ENCODE results near the gene UTF1. TPM values are rescaled to one million over a fixed set of nuclear protein-coding genes. Genes with fewer than 3 reads are reported as not detected.

Gene UTF1
- total RNA-seq, 6 experiments from 2014 or later: not detected

DNA sequence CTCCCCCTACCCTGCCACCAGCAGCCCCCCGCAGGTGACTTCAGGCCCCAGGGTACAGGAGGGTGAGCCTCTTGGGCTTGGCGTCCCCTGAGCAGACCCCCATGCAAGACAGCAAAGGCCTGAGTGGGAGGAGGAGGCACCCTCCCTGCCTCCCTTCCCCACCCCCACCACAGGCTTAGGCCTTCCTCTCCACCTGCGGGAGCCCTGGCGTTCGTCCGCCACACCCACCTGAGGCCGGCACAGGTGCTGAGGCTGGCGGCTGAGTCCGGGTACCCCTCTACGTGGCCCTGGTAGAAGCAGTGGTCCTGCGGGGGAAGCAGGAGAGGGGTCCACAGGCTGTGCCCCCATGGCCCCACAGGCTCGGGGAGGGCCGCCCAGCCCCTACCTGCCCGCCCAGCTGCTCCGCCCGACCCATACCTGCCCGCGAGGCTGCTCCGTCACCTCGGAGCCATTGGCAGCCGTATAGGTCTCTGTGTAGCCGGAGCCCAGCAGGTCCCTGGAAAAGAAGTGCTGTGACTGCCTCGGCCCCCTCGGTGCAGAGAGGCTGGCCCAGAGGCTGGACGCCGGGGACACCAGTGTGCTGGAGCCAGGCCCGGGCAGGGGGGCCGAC, 43.6 kb downstream of the UTF1 start:
- no peaks in the 10 kb centered on the region for H3K27me3 Mint-ChIP-seq (ENCODE audit: insufficient read depth)
- no peak for DNase-seq
- no peak overlapping the region for H3K27ac Mint-ChIP-seq
- H3K4me1 Mint-ChIP-seq (ENCODE audit: low read depth): peaks cover 8% of the 10 kb centered on the region
- no peak overlapping the region for H3K4me3 Mint-ChIP-seq
- H3K9me3 Mint-ChIP-seq: no peaks in the 10 kb centered on the region
- H3K36me3 Mint-ChIP-seq (ENCODE audit: low read depth): no peaks in the 10 kb centered on the region
- TF ChIP-seq, protein P1, sequence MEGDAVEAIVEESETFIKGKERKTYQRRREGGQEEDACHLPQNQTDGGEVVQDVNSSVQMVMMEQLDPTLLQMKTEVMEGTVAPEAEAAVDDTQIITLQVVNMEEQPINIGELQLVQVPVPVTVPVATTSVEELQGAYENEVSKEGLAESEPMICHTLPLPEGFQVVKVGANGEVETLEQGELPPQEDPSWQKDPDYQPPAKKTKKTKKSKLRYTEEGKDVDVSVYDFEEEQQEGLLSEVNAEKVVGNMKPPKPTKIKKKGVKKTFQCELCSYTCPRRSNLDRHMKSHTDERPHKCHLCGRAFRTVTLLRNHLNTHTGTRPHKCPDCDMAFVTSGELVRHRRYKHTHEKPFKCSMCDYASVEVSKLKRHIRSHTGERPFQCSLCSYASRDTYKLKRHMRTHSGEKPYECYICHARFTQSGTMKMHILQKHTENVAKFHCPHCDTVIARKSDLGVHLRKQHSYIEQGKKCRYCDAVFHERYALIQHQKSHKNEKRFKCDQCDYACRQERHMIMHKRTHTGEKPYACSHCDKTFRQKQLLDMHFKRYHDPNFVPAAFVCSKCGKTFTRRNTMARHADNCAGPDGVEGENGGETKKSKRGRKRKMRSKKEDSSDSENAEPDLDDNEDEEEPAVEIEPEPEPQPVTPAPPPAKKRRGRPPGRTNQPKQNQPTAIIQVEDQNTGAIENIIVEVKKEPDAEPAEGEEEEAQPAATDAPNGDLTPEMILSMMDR (IDR thresholded peaks at IDR 0.05): no peak

DNA sequence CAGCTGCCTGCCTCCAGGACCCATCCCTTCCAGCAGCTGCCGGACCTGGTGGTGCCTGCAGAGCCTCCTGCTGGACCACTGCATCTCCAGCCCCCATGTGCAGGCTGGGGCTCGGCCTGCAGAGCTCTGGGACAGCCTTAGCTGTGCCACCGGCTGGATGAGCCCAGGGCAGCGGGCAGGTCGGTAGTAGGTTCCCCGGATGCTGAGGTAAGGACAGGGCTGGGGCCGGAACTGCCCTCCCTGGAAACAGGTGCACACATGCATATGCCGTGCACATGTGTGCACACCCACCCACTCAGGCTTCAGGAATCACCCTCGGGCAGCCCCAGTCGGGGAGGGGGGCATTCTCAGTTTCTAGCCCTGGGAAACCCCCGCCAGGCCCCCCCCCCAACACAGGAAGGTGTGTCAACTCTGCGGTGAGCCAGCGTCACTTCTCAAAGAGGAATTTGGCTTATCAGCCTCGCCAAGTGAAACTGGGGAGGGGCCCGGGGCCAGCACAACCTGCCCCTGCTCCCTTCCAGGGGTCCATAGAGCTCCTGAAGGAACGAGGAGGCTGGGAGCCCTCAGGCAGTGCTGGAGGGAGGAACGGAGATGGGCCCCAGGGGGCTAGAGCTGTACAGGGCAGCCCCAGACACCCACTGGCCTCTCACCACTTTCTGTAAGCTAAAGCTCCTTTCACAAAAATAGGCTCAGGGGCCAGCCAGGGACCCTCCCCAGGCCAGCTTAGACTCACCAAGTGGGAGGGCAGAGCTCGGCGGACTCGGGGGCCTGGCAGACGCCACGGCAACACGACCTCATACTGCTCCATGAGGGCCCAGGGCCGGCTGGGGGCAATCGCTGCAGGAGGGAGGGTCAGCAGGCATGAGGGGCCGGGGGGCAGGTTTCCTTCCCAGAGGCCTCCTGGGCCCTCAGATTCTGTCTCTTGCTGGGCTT, 45.0 kb downstream of the UTF1 start:
- Mint-ChIP-seq H3K4me3 (no peak overlapping the region), H3K27ac (no peak overlapping the region), H3K4me1 (ENCODE audit: low read depth) (peaks cover 12% of the 10 kb centered on the region), H3K9me3 (no peaks in the 10 kb centered on the region), H3K36me3 (ENCODE audit: low read depth) (no peaks in the 10 kb centered on the region), H3K27me3 (ENCODE audit: insufficient read depth) (no peaks in the 10 kb centered on the region)
- TF ChIP-seq, protein P1 (IDR thresholded peaks at IDR 0.05): no peak
- no peak for DNase-seq

DNA sequence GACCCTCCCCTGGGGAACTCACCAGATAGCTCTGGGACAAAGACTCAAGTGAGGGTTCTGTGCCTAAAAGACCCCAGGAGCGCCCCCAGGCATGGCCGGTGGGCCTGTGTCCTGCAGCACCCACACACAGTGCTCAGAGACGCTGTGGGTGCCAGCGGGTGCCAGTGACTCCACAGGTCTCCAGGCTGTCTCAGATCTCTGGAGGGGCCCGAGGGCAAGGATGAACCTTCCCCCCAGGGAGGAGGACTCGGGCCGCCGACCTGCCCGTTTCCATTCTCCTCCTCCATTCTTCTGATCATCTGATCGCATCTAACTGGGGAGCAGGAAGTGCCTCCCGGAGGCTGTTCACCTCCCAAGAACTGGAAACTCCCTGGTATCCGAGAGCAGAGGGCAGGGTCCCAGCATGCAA, 45.7 kb downstream of the UTF1 start:
- Mint-ChIP-seq H3K27me3 (ENCODE audit: insufficient read depth) (no peaks in the 10 kb centered on the region), H3K27ac (no peak overlapping the region)

DNA sequence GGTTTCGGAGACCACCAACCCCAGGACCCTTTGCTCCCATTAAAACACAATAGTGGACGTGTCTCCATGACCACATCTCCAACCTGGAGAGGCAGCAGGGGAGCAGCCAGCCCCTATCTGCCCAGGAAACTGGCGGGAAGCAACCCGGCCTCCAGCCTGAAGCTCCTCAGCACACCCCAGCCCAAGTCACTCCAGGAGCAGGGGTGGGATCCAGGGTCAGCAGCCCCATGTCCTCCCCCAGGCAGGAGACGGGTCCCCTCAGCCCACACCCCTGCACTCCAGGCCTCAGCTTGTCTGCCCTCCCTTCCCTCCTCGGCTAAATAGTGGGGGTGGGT, 46.0 kb downstream of the UTF1 start:
- no peaks in the 10 kb centered on the region for H3K36me3 Mint-ChIP-seq (ENCODE audit: low read depth)
- TF ChIP-seq, protein P1 (IDR thresholded peaks at IDR 0.05): no peak
- no peaks in the 10 kb centered on the region for H3K27me3 Mint-ChIP-seq (ENCODE audit: insufficient read depth)
- no peak for DNase-seq
- no peak overlapping the region for H3K27ac Mint-ChIP-seq
- H3K9me3 Mint-ChIP-seq: no peaks in the 10 kb centered on the region
- peaks cover 12% of the 10 kb centered on the region for H3K4me1 Mint-ChIP-seq (ENCODE audit: low read depth)
- no peak overlapping the region for H3K4me3 Mint-ChIP-seq

More for the DNA sequence above, 45.7 kb downstream of the UTF1 start:
- Mint-ChIP-seq H3K4me3 (no peak overlapping the region), H3K9me3 (no peaks in the 10 kb centered on the region), H3K36me3 (ENCODE audit: low read depth) (no peaks in the 10 kb centered on the region), H3K4me1 (ENCODE audit: low read depth) (peaks cover 12% of the 10 kb centered on the region)
- no peak for DNase-seq
- TF ChIP-seq, protein P1 (IDR thresholded peaks at IDR 0.05): no peak

DNA sequence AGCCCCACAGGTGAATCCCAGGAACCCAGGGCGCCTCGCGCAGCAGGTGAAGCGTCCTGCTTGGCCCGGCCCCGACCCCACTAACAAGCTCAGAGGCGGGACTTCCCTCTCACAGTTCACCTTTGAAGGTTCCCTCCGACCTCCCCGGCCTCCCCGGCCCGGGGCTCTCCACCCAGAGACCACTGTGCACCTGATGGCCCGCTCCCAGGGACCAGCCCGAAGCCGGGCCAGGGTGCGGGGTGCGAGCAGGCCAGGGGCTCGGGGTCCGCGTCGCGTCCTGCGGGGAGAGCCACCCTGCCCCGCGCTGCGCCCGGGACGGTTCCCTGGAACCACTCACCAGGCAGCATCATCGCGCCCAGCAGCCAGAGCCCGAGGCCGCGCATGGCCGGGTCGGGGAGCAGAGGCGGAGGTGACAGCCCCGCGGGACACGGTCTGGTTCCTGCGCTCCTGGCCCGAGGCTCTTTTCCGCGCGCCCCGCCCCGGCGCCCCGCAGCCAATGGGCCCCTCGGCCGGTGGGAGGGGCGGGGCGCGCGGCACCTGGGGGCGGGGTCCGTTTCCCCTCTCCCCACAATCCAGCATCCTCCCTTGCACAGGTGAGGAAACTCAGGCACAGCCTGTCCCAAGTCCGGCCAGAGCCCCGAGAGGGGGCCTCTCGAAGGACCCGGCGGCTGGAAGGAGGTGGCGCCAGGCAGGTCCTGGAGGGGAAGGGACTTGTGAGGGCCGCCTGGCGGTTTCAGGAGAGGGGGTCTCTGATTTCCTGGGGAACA, 46.6 kb downstream of the UTF1 start, which contains the start of gene ADAM8:
TSS of gene ADAM8 (minus strand) at position 434 of the 767 bp plus-strand sequence. CDS start at position 383, 51 bp downstream.
- no peak within 1 kb of the TSS for H3K27ac Mint-ChIP-seq
- no peak for DNase-seq

More for the DNA sequence above, 46.6 kb downstream of the UTF1 start, which contains the start of gene ADAM8:
- Mint-ChIP-seq H3K4me3 (no peak within 1 kb of the TSS), H3K4me1 (ENCODE audit: low read depth) (peaks cover 12% of the 10 kb centered on the region), H3K27me3 (ENCODE audit: insufficient read depth) (no peaks in the 10 kb centered on the region), H3K9me3 (no peaks in the 10 kb centered on the region), H3K36me3 (ENCODE audit: low read depth) (0 out of 2 replicates have a peak, but pooled peaks cover under 1% of the 10 kb centered on the region)
- TF ChIP-seq, protein P1 (IDR thresholded peaks at IDR 0.05): no peak

Data from HFFc6 (cell line).